GM06990 (cell line): ENCODE measurements around the gene UGGT1.

Experiments
- DNase-seq: peaks from one replicate; pipeline ENCODE4 v3.0.0-alpha.2; 2011; ENCODE audit not compliant: insufficient read length; ENCODE audit errors: extremely low read depth
- H3K27me3 ChIP-seq: replicated peaks from 2 replicates; pipeline ENCODE4 v1.6.0; 2011; ENCODE audit warnings: low read length; ENCODE audit not compliant: control insufficient read depth, insufficient read depth
- H3K36me3 ChIP-seq: 2 replicates; pipeline ENCODE4 v1.5.1; 2011; ENCODE audit warnings: low read length; ENCODE audit not compliant: control insufficient read depth, insufficient read depth
- H3K4me3 ChIP-seq: replicated peaks from 2 replicates; pipeline ENCODE4 v1.5.1; 2011; ENCODE audit warnings: low read depth, mild to moderate bottlenecking, control low read depth, low read length
- CTCF ChIP-seq: IDR thresholded peaks from 2 replicates; pipeline ENCODE4 v1.5.1; 2011; ENCODE audit warnings: low read length, control low read depth, mild to moderate bottlenecking, inconsistent platforms; ENCODE audit not compliant: insufficient read depth, poor library complexity, severe bottlenecking

Gene UGGT1

GRCh38 chr2:128054104-128054885 is 36.7 kb upstream of the UGGT1 start:
- TF ChIP-seq CTCF, result no peak
- H3K27me3 ChIP-seq, result no peaks in the 10 kb centered on the region
- no peak overlapping the region for H3K4me3 ChIP-seq
- no peak for DNase-seq
- H3K36me3 ChIP-seq, result no peaks in the 10 kb centered on the region

GRCh38 chr2:128057334-128057733 is 33.7 kb upstream of the UGGT1 start:
- no peak for DNase-seq
- no peaks in the 10 kb centered on the region for H3K36me3 ChIP-seq
- H3K4me3 ChIP-seq, result no peak overlapping the region
- no peaks in the 10 kb centered on the region for H3K27me3 ChIP-seq
- TF ChIP-seq CTCF, result no peak

GRCh38 chr2:128058114-128058513 is 32.9 kb upstream of the UGGT1 start:
- Histone ChIP-seq H3K27me3 (no peaks in the 10 kb centered on the region), H3K4me3 (no peak overlapping the region), H3K36me3 (no peaks in the 10 kb centered on the region)
- no peak for DNase-seq
- TF ChIP-seq CTCF, result no peak

GRCh38 chr2:128062571-128062970 is 28.4 kb upstream of the UGGT1 start:
- no peak for TF ChIP-seq CTCF
- H3K4me3 ChIP-seq, result no peak overlapping the region
- no peaks in the 10 kb centered on the region for H3K36me3 ChIP-seq
- H3K27me3 ChIP-seq, result no peaks in the 10 kb centered on the region
- no peak for DNase-seq

- no peak for DNase-seq
- Histone ChIP-seq H3K27me3 (no peaks in the 10 kb centered on the region), H3K4me3 (no peak overlapping the region), H3K36me3 (no peaks in the 10 kb centered on the region)
- no peak for TF ChIP-seq CTCF
These were observed 26.6 kb upstream of the UGGT1 start for GRCh38 chr2:128064353-128064752.
